ENCODE data around the gene CUL5.

- TF ChIP-seq POLR2A (IDR thresholded peaks at IDR 0.05) (no peak), POLR2AphosphoS5 (IDR thresholded peaks at IDR 0.05) (no peak), EP300 (IDR thresholded peaks at IDR 0.05) (no peak)
- TF ChIP-seq, protein P1, sequence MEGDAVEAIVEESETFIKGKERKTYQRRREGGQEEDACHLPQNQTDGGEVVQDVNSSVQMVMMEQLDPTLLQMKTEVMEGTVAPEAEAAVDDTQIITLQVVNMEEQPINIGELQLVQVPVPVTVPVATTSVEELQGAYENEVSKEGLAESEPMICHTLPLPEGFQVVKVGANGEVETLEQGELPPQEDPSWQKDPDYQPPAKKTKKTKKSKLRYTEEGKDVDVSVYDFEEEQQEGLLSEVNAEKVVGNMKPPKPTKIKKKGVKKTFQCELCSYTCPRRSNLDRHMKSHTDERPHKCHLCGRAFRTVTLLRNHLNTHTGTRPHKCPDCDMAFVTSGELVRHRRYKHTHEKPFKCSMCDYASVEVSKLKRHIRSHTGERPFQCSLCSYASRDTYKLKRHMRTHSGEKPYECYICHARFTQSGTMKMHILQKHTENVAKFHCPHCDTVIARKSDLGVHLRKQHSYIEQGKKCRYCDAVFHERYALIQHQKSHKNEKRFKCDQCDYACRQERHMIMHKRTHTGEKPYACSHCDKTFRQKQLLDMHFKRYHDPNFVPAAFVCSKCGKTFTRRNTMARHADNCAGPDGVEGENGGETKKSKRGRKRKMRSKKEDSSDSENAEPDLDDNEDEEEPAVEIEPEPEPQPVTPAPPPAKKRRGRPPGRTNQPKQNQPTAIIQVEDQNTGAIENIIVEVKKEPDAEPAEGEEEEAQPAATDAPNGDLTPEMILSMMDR (IDR thresholded peaks at IDR 0.05): no peak
These were observed 84.6 kb downstream of the CUL5 start for GRCh38 chr11:108093128-108093904.
